GM19043 (cell line): ENCODE data around the gene COMMD1.
"Not testable (repeated sequence)": the region's sequence is repeated elsewhere in the genome, so short reads cannot be mapped to it uniquely, and the experiment has no call there.

Source experiments
- ATAC-seq: cut with Tn5 transposase; IDR thresholded peaks from one replicate; pipeline ENCODE4 v1.9.1; 2021; ENCODE audit warnings: low read depth; ENCODE audit not compliant: unreplicated experiment

COMMD1 gene

DNA sequence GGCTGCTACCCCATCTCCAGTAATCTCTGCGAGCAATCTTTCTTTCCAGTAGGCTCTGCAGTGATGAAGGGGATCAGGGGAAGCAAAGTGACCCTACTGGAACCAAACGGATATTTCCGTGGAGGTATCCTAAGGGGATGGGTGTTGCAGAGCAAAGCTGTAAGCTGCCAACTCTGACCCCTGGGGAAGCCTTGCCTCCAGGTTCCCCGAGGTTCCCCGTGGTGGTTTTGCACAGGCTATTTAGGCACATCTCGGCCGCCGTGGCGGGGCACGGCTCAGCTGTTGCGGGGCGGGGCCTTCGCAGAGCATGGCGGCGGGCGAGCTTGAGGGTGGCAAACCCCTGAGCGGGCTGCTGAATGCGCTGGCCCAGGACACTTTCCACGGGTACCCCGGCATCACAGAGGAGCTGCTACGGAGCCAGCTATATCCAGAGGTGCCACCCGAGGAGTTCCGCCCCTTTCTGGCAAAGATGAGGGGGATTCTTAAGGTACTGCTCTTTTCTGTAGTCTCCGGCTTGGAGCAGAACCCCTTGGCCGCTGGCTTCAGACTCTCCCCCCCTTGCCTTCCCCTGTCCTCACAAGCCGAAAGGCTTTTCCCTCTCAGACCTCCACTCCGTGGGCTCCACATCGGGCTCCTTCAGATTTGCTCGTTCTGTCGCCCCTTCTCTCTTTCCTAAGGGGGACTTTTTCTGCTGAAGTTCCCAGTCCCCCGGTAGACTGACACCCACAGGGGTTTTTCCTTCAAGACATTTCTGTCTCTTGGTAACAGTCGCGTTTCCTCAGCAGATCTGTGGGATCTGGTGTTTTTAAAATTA lies at the start of gene COMMD1:
COMMD1 (plus strand) TSS at position 303 of the 814 bp plus-strand sequence; CDS start at position 308, 5 bp downstream.
- ATAC-seq: peak; percentile 100

DNA sequence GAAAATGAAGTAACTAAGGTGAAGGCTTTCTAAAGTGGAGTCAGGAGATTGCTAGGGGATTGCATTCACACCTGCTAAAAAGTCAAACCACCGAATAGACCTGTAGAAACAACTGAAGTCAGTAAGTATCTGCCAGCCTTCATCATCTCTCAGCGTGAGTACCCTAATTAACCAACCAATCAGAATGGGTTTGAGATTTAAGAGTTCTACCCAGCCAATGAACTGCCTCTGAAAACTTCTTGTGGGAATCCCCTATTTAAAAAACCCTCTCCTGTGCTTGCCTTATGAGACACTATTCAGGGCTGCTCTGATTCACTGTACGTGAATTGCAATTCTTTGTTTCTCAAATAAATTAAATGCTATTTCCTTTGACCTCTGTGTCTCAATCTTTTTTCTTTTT lies 48.2 kb upstream of the COMMD1 start:
- ATAC-seq: no peak

DNA sequence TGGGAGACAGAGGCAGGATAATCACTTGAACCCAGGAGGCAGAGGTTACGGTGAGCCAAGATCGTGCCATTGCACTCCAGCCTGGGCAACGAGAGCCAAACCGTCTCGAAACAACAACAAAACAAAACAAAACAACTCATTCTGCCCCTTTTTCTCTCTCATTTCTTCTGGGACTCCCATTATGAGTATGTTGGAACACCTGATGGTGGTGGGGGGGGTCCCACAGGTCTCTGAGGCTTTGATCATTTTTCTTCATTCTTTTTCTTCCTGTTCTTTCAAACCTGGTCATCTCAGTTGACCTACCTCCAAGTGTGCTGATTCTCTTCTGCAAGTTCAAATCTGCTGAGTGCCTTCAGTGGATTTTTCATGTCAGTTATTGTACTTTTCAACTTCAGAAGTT lies 43.4 kb upstream of the COMMD1 start:
- no peak for ATAC-seq

DNA sequence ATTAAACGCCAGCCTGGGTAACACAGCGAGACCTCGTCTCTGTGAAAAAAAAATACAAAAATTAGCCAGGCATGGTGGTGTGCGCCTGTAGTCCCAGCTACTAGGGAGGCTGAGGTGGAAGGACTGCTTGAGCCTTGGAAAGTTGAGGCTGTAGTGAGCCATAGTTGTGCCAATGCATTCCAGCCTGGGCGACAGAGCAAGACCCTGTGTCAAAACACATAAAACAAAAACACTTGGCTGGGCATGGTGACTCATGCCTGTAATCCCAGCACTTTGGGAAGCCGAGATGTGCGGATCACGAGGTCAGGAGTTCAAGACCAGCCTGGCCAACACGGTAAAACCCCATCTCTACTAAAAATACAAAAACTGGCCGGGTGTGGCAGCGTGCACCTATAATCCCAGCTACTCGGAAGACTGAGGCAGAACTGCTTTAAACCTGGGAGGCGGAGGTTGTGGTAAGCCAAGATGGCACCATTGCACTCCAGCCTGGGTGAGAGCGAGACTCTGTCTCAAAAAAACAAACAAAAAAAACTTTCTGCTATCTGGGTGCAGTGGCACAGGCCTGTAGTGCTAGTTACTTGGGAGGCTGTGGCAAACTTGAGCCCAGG lies 38.9 kb upstream of the COMMD1 start:
- not testable (repeated sequence) for ATAC-seq

DNA sequence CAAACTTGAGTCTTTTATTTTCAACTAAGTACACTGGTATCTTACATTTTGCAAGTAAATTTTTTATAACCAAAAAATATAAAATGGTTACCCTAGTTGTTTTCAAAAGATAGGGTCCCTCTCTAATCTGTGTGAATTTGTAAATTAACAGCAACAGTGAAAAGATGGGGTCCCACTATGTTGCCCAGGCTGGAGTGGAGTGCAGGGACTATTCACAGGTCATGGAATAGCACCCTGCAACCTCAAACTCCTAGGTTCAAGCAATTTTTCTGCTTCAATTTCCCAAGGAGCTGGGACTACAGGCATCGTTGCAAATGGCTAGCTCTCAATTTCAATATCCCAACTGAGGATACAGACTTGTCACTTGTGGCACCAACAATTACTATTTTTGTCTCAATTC lies 29.1 kb upstream of the COMMD1 start:
- ATAC-seq: no peak

DNA sequence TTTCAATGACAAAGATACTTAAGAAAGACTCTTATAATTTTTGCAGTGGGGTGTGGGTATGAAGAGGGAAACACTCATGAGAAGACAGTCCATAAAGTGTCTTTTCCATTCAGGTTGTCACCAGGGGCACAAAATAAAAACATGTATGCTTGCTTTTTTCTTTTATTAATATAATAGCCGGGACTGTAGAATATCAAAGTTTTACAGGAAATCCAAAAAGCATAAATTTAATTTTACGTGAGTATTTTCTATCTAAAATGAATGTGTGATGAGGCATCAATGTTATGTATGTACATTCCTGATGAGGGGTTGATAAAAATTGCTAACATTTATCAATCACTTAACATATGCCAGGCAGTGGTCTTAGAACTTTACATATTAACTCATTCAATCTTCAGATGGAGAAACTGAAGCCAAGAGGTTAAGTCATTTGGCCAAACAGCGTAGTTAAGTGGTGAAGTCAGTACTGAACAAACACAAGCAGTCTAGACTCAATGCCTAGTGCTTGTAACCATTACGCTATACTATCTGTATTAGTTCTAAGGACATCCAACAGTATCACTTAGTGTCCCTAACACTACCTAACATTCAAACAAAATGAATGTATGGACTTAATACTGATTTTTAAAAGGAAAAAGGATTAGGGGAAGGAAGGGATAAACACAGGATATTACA lies 27.8 kb upstream of the COMMD1 start:
- no peak for ATAC-seq

DNA sequence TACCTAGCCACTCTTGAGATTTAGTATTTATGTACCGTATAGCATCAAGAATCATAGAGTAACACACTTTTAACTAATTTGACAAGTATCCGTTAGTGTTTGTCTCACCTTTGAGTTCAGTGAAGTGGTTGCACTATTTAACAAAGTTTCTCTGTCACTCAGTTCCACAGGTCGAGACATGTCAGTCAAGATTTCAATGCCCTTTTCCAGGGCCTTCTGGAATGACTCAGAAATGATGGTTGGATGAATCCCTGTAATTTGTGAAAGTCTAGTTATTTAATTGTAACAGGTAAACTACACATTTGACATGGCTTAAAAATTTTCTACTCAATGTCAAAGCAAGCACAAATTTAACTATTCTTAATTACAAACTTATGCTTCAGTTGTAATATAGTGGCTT lies 26.7 kb upstream of the COMMD1 start:
- ATAC-seq: no peak

DNA sequence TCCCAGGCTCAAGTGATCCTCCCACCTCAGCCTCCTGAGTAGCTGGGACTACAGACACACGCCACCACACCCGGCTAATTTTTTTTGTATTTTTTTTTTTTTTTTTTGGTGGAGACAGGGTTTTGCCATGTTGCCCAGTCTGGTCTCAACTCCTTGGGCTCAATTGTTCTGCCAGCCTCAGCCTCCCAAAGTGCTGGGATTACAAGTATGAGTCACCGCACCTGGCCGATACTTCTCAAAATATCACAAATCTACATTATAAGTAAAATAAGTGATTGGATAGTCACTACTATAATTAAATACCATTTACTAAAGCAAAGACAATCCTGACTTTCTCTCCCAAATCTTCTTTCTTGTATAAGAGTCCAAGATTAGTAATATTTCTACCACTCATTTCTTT lies 26.1 kb upstream of the COMMD1 start:
- ATAC-seq: not testable (repeated sequence)

DNA sequence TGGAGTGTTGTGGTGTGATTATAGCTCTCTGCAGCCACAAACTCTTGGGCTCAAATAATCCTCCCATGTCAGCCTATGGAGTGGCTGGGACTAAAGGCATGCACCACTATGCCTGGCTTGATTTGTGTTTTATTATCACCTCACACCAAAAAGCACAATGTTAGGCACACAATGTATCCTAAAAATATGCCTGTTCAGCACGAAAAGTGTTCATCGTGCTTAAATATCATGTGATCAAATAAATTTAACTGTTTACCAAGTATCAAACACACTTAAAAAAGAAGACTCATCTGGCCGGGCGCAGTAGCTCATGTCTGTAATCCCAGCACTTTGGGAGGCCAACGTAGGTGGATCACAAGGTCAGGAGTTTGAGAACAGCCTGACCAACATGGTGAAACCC lies 22.6 kb upstream of the COMMD1 start:
- ATAC-seq: no peak

DNA sequence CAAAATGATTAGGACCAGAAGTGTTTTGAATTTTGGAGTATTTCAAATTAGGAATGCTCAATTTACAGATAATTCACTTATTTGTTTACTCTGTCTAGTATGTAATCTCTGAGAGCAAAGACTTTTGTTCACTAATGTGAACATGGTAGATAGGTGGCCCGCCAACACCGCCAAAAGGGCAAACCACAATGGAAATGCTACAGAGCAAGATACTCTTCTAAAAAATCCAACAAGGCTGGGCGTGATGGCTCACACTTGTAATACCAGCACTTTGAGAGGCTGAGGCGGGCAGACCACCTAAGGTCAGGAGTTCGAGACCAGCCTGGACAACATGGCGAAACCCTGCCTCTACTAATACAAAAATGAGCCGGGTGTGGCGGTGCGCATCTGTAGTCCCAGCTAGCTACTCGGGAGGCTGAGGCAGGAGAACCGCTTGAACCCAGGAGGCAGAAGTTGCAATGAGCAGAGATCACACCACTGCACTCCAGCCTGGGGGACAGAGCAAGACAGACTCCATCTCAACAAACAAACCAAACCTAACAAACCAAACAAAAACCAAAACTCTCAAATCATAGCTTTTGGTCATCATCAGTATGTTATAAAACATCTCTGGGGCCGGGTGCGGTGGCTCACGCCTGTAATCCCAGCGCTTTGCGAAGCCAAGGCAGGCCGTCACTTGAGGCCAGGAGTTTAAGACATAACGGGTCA lies 19.4 kb upstream of the COMMD1 start:
- no peak for ATAC-seq

DNA sequence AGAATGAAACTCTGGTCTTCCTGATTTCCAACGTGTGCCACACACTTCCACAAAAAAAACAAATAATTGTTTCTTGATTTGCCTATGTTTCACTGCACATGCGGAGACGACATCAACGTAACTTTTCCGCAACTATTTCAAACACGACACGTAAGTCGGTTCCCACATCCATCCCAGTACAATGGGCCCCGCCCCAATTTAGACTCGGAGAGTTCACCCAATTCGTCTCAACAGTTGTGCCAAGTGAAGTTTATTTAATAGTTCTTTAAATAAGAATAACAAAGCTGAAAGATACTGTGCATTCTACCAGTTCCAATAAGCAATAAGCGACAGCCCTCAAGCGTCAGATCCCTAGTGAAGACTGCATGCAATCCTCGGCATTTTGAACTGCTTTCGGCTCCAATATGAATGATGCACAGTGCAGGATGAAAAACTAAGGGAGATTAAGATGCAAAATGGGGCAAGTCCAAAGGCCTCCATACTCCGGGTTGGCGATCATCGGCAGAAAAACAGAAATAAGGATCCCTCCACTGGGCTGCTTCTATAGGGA lies 17.7 kb upstream of the COMMD1 start:
- ATAC-seq: no peak

DNA sequence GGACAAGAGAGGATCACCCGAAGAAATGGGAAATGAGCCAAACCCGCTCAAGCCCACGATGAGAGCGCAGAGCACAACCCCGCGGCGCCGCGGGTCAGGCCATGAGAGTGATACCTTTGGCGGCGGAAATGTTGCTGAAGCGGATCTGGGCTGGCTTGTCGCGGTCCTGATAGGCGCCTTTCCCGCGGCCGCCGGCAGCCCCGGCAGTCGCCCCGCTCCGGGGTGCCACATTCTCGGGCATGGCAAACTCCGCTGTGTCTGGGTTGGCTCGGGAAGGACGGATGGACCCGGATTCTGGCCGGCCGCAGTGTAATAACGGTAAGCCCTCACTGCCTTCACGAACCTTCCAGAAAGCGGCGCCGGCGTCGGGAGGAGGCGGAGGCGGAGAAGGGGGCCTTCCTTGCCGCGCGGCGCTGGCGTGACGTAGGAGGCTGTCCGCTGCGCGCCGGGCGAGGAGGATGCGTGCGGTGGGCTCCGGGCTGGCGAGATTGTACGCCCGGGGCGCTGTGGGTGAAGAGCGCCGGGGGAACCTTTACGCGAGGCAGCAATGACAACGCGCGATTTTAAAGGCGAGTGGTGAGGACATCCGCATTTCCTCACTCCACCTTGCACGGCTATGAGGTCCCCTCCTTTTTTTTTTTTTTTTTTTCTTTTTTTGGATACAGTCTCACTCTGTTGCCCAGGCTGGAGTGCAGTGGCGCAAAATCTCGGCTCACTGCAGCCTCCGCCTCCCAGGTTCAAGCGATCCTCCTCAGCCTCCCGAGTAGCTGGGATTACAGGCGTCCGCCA lies 17.0 kb upstream of the COMMD1 start, which contains the start of gene CCT4:
CCT4 (minus strand) TSS at position 390 of the 789 bp plus-strand sequence; CDS start at position 241, 149 bp downstream.
- ATAC-seq: peak; percentile 71

DNA sequence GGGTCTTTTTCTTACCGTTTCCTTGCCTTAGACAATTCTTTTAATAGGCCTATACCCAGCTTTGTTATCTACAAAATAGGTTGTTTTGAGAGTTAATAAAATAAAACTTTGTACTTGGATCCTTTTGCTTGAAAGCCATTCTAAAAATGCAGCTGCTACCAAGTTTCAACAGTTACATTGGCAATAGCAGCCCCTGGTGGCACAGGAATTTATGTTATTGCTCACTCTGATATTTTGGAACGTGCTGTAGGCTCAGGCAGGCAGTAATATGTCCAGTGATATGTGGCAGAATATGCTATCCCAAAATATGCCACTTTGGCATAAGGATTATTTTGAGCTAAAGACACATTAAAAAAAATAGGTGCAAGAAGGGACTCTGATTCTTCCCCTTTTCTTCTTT lies 6.7 kb upstream of the COMMD1 start:
- no peak for ATAC-seq

DNA sequence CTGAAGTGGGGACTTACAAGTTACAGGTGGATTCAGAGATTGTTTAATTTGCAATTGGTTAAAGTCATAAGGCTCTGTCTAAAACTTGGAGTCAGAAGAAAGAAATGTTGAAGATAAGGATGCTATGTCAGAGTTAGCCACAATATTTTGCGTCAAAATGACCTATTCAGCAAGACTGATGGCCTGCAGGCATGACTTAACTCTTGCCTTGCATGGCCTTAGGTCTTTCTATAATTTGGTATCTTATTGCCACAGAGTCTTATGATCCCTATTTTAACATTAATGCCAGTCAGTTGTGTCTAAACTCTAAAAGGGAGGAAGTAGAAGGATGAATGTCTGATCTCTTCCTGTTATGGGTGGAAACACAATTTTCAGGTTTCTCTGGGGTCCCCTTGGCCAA lies 5.2 kb upstream of the COMMD1 start:
- ATAC-seq: no peak

DNA sequence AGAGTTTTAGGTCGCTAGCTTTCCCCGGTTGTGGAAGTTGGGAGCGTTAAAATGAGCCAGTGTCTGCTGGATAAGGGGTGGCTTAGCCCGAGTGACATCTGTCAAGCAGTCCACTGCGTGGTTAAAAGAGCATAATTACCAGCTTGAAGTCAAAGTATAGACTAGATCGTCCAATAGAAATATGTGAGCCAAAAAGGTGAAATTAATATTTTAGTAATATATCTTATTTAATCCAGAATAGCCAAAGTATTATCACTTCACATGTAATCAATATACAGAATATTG lies 654 bp downstream of the COMMD1 start:
- no peak for ATAC-seq

DNA sequence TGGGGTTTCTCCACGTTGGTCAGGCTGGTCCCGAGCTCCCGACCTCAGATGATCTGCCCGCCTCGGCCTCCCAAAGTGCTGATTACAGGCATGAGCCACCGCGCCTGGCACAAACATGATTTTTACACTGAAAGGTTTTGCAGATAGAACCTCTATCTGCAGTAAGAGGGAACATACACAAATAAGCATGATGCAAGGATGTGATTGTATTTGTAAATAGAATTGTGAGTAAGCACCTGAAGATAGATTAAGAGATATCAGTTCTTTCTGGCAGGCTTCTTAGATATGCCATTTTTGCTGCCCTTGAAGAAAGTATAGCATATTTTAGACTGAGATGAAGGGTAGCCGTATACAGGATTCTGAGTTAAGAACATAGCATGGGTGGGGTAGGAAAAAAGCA lies 3.6 kb downstream of the COMMD1 start:
- no peak for ATAC-seq

DNA sequence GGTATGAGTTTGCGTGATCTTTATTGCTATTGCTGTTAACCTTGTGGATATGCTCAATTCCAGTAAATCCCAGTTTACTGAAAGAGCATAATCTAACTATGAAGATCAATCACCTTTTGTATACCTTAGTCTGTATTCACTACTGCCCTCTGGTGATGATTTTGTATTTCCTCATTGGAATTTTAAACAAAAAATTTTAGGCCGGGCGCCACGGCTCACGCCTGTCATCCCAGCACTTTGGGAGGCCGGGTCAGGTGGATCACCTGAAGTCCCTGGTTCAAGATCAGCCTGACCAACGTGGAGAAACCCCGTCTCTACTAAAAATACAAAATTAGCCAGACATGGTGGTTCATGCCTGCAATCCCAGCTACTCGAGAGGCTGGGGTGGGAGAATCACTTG lies 5.1 kb downstream of the COMMD1 start:
- ATAC-seq: no peak

DNA sequence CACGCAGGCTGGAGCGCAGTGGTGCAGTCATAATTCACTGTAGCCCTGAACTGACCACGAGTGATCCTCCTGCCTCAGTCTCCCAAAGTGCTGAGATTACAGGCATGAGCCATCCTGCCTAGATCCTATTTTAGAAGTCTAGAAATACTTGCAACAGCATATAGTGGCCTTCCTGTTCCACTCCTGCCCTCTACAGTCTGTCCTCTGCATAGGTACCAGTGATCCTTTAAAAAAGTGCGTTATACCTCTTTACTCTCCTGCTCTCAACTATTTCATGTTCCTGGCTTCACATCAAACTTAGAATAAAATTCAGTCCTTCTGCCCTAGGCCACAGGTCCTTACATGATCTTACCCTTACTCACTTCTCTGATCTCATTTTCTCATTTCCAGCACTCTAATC lies 6.0 kb downstream of the COMMD1 start:
- no peak for ATAC-seq

DNA sequence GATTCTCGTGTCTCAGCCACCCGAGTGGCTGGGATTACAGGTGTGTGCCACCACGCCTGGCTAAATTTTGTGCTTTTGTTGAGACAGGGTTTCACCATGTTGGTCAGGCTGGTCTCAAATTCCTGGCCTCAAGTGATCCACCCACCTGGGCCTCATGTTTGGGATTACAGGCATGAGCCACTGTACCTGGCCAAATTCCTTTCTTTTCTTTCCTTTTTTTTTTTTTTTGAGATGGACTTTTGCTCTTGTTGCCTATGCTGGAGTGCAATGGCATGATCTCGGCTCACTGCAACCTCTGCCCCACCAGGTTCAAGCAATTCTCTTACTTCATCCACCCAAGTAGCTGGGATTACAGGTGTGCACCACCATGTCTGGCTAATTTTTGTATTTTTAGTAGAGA lies 9.3 kb downstream of the COMMD1 start:
- not testable (repeated sequence) for ATAC-seq

DNA sequence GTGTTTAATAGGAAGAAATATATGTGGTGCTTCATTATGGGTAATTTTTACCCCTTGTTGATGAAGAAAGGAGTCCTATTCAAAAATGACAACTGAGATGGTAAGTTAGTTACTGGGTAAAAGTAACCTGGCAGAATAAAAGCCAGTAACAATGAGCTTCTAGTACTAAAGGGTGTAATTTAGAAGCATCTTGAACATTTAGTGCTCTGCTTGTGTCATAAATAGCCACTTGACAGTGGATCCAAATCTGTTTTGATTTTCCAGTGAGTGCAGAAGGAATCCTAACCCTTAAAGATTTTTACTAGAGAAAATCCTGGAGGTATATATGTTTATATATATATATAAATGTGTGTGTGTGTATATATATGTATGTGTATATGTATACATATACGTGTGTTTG lies 15.1 kb downstream of the COMMD1 start:
- ATAC-seq: no peak
